H1 (cell line): ENCODE measurements around the gene FRZB. TPM values are rescaled to one million over a fixed set of nuclear protein-coding genes. Genes with fewer than 3 reads are reported as not detected.

ENCODE experiments used
- CTCF ChIA-PET: fragments of 300-600 bp; sonication (Branson Sonifier 250); formaldehyde crosslinking; loops from one replicate; lab custom pipeline; 2021; ENCODE audit not compliant: partially characterized antibody; lab: Charles Lee
- POLR2A ChIA-PET: fragments of 300-600 bp; sonication (Branson Sonifier 250); formaldehyde crosslinking; loops from one replicate; lab custom pipeline; 2021; ENCODE audit warnings: inconsistent platforms; ENCODE audit not compliant: partially characterized antibody; lab: Charles Lee
- DNase-seq, 2 experiments: peaks; one replicate each; pipeline versions ENCODE4 v3.0.0 to v3.0.0-alpha.2; 2010 to 2022; ENCODE audit warnings: low spot score in 2 of 2, low read depth in 1 of 2, mixed read lengths in 1 of 2
- FAIRE-seq: peaks from 2 replicates; lab custom pipeline; 2011; peaks lifted over from hg19 to GRCh38; lab: Jason Lieb, UNC
- H2AFZ ChIP-seq: 2 replicates; pipeline ENCODE4 v1.8.1; 2012; ENCODE audit warnings: low read length, inconsistent platforms
- H2AK5ac ChIP-seq: 2 replicates; pipeline ENCODE4 v1.6.1; 2013; ENCODE audit warnings: low read depth, low read length
- H2BK120ac ChIP-seq: replicated peaks from 2 replicates; pipeline ENCODE3; 2013; ENCODE audit warnings: low read depth, low read length, inconsistent platforms
- H2BK12ac ChIP-seq: 2 replicates; pipeline ENCODE4 v1.6.1; 2013; ENCODE audit warnings: low read depth, low read length
- H2BK15ac ChIP-seq: 2 replicates; pipeline ENCODE4 v1.6.1; 2013; ENCODE audit warnings: low read length
- H2BK20ac ChIP-seq: 2 replicates; pipeline ENCODE4 v1.6.1; 2013; ENCODE audit warnings: low read length
- H2BK5ac ChIP-seq: 2 replicates; pipeline ENCODE4 v1.6.1; 2013; ENCODE audit warnings: low read depth, low read length
- H3K14ac ChIP-seq: 2 replicates; pipeline ENCODE4 v1.6.1; 2013; ENCODE audit warnings: inconsistent platforms; ENCODE audit not compliant: insufficient read length
- H3K18ac ChIP-seq: 2 replicates; pipeline ENCODE4 v1.6.1; 2013; ENCODE audit warnings: low read length; ENCODE audit errors: extremely low read depth
- H3K23ac ChIP-seq: 2 replicates; pipeline ENCODE4 v1.6.1; 2013; ENCODE audit warnings: inconsistent platforms; ENCODE audit not compliant: insufficient read length
- H3K23me2 ChIP-seq: 2 replicates; pipeline ENCODE4 v1.6.1; 2013; ENCODE audit warnings: low read depth, low read length
- H3K27ac ChIP-seq: 2 replicates; pipeline ENCODE4 v1.6.1; 2011; ENCODE audit warnings: low read depth, low read length, inconsistent platforms
- H3K27me3 ChIP-seq, 4 experiments: replicated peaks in 1 of 4; 1 replicate in 1 of 4; 2 replicates in 3 of 4; pipeline versions ENCODE4 v1.6.1 to v1.8.1; 2011 to 2013; ENCODE audit warnings: low read length in 3 of 4, mild to moderate bottlenecking in 3 of 4, inconsistent platforms in 2 of 4, mixed read lengths in 2 of 4, moderate library complexity in 1 of 4; ENCODE audit not compliant: control insufficient read depth in 3 of 4, insufficient read depth in 3 of 4; ENCODE audit errors: extremely low read depth in 1 of 4
- H3K36me3 ChIP-seq, 4 experiments: 2 replicates each; pipeline versions ENCODE4 v1.6.1 to v1.8.1; 2011 to 2013; ENCODE audit warnings: mild to moderate bottlenecking in 4 of 4, low read length in 3 of 4, moderate library complexity in 2 of 4, control low read depth in 1 of 4, inconsistent platforms in 1 of 4; ENCODE audit not compliant: insufficient read depth in 4 of 4, control insufficient read depth in 2 of 4
- H3K4ac ChIP-seq: replicated peaks from 2 replicates; pipeline ENCODE3; 2013; ENCODE audit warnings: low read length, low read depth, mixed read lengths, inconsistent platforms; ENCODE audit not compliant: insufficient read length
- H3K4me1 ChIP-seq, 4 experiments: replicated peaks in 1 of 4; 1 replicate in 1 of 4; 2 replicates in 3 of 4; pipeline versions ENCODE4 v1.6.1 to v1.8.1; 2011 to 2013; ENCODE audit warnings: low read length in 3 of 4, inconsistent platforms in 2 of 4, mixed read lengths in 1 of 4; ENCODE audit not compliant: insufficient read depth in 4 of 4, control insufficient read depth in 3 of 4
- H3K4me2 ChIP-seq, 2 experiments: 2 replicates each; pipeline versions ENCODE4 v1.6.1 to v1.8.1; 2011 to 2013; ENCODE audit warnings: low read depth in 2 of 2, low read length in 2 of 2, control low read depth in 1 of 2, inconsistent platforms in 1 of 2, mild to moderate bottlenecking in 1 of 2; ENCODE audit not compliant: insufficient read depth in 1 of 2
- H3K4me3 ChIP-seq, 4 experiments: fragments of 200-600, 300-600 bp in 1 of 4; sonication (generic), shearing (Covaris generic), sonication (Bioruptor Twin) in 1 of 4; 2 replicates each; pipeline versions ENCODE4 v1.5.1 to v1.8.1; 2011 to 2016; ENCODE audit warnings: low read length in 4 of 4, low read depth in 3 of 4, control low read depth in 2 of 4, inconsistent platforms in 2 of 4, mild to moderate bottlenecking in 2 of 4, mixed read lengths in 1 of 4, moderate library complexity in 1 of 4; ENCODE audit not compliant: insufficient read depth in 2 of 4; ENCODE audit errors: extremely low read depth in 1 of 4
- H3K56ac ChIP-seq: replicated peaks from 2 replicates; pipeline ENCODE3; 2013; ENCODE audit warnings: low read depth, mild to moderate bottlenecking, mixed read lengths, low read length, inconsistent platforms; ENCODE audit not compliant: insufficient read length
- H3K79me1 ChIP-seq: 2 replicates; pipeline ENCODE4 v1.6.1; 2013; ENCODE audit warnings: low read depth, low read length, control low read depth
- H3K79me2 ChIP-seq, 2 experiments: 2 replicates each; pipeline versions ENCODE4 v1.6.1 to v1.8.1; 2012 to 2013; ENCODE audit warnings: low read length in 2 of 2, mild to moderate bottlenecking in 2 of 2, inconsistent platforms in 1 of 2; ENCODE audit not compliant: insufficient read depth in 2 of 2, control insufficient read depth in 1 of 2
- H3K9ac ChIP-seq, 4 experiments: replicated peaks in 1 of 4; 1 replicate in 1 of 4; 2 replicates in 3 of 4; pipeline versions ENCODE4 v1.6.1 to v1.8.1; 2011 to 2013; ENCODE audit warnings: low read depth in 3 of 4, low read length in 3 of 4, control low read depth in 2 of 4, mild to moderate bottlenecking in 2 of 4, moderate library complexity in 2 of 4, inconsistent platforms in 1 of 4; ENCODE audit errors: extremely low read depth in 1 of 4
- H3K9me3 ChIP-seq, 2 experiments: 2 replicates each; pipeline versions ENCODE4 v1.6.1 to v1.8.1; 2012 to 2013; ENCODE audit warnings: mild to moderate bottlenecking in 2 of 2, moderate library complexity in 2 of 2, control low read depth in 1 of 2, inconsistent platforms in 1 of 2, low read depth in 1 of 2, low read length in 1 of 2, mixed read lengths in 1 of 2; ENCODE audit not compliant: insufficient read depth in 2 of 2
- H4K20me1 ChIP-seq, 2 experiments: replicated peaks in 1 of 2; 2 replicates each; pipeline versions ENCODE3 to v1.8.1; 2011 to 2013; ENCODE audit warnings: inconsistent platforms in 2 of 2, low read length in 2 of 2, mild to moderate bottlenecking in 1 of 2; ENCODE audit not compliant: insufficient read depth in 2 of 2, control insufficient read depth in 1 of 2
- H4K5ac ChIP-seq: 2 replicates; pipeline ENCODE4 v1.6.1; 2013; ENCODE audit warnings: low read length, low read depth, mixed read lengths, inconsistent platforms; ENCODE audit not compliant: insufficient read length
- H4K8ac ChIP-seq: 2 replicates; pipeline ENCODE4 v1.8.0; 2013; ENCODE audit warnings: mild to moderate bottlenecking, moderate library complexity, low read length, inconsistent platforms; ENCODE audit not compliant: insufficient read depth; ENCODE audit errors: extremely low read depth
- H4K91ac ChIP-seq: replicated peaks from 2 replicates; pipeline ENCODE3; 2013; ENCODE audit warnings: low read length, mixed read lengths, inconsistent platforms; ENCODE audit not compliant: insufficient read length
- HDAC2 ChIP-seq, 2 experiments: fragments of 300-600 bp in 1 of 2; sonication (generic) in 1 of 2; IDR thresholded peaks; 2 replicates each; pipeline ENCODE4 v1.6.1; 2011 to 2012; ENCODE audit warnings: low read depth in 2 of 2, low read length in 2 of 2, mild to moderate bottlenecking in 2 of 2, moderate library complexity in 2 of 2, borderline replicate concordance in 1 of 2, inconsistent platforms in 1 of 2
- KDM5A ChIP-seq: fragments of 200-600 bp; IDR thresholded peaks from 2 replicates; pipeline ENCODE4 v1.7.1; 2012; ENCODE audit warnings: mild to moderate bottlenecking, low read length, inconsistent platforms, mixed read lengths
- POLR2A ChIP-seq, 2 experiments: IDR thresholded peaks; 1 replicate in 1 of 2; 2 replicates in 1 of 2; pipeline ENCODE4 v1.6.1; 2011; ENCODE audit warnings: low read depth in 2 of 2, low read length in 2 of 2, mild to moderate bottlenecking in 2 of 2; ENCODE audit errors: control extremely low read depth in 1 of 2
- SP2 ChIP-seq: IDR thresholded peaks from 2 replicates; pipeline ENCODE4 v1.6.1; 2012; ENCODE audit warnings: mild to moderate bottlenecking, low read length, inconsistent platforms
- SRF ChIP-seq: IDR thresholded peaks from 2 replicates; pipeline ENCODE4 v1.6.1; 2011; ENCODE audit warnings: mild to moderate bottlenecking, low read depth, low read length, moderate library complexity
- WGBS, 2 experiments: shearing (Covaris generic) in 1 of 2; methylation state at CpG; one replicate each; pipeline versions ENCODE4 v1.1.6 to v1.1.7; 2013 to 2015; ENCODE audit warnings: low lambda C conversion rate in 2 of 2, mixed read lengths in 2 of 2, inconsistent platforms in 1 of 2, low coverage in 1 of 2, missing lambda C conversion rate in 1 of 2; ENCODE audit not compliant: insufficient replicate concordance in 2 of 2, insufficient coverage in 1 of 2, insufficient read length in 1 of 2; ENCODE audit errors: extremely low coverage in 1 of 2, missing lambda C conversion rate in 1 of 2; 5-methylcytosine and 5-hydroxymethylcytosine counted together
- polyA plus RNA-seq, 7 experiments: library from polyadenylated mRNA; depleted of rRNA in 3 of 7; stranded (reverse) in 5 of 7; unstranded in 2 of 7; fragments of >200 nt in 5 of 7; fragments of 200-250 nt in 2 of 7; gene quantifications; 1 replicate in 5 of 7; 2 replicates in 1 of 7; 4 replicates in 1 of 7; pipeline versions ENCODE4 v1.2.1 to v1.2.3, GENCODE V29; 2011 to 2013; ENCODE audit warnings: missing spikeins in 2 of 7, mixed read lengths in 2 of 7
- total RNA-seq: library from RNA; stranded (reverse); fragmentation: NEBNext Ultra II Directional; extraction: Animal tissue kit (Norgen Biotek cat#: 25700); gene quantifications from 2 replicates; pipeline ENCODE4 v1.2.1, GENCODE V29; 2021
- TF ChIP-seq, protein P1 (sequence below): IDR thresholded peaks from 2 replicates; pipeline ENCODE4 v1.6.1; 2012; ENCODE audit warnings: inconsistent platforms

FRZB gene
- total and polyA plus RNA-seq, 2 of the 8 experiments (the other 6 are each of a cell fraction or from before 2014, with no cell fraction given): 4.4 to 4.6 TPM

DNA sequence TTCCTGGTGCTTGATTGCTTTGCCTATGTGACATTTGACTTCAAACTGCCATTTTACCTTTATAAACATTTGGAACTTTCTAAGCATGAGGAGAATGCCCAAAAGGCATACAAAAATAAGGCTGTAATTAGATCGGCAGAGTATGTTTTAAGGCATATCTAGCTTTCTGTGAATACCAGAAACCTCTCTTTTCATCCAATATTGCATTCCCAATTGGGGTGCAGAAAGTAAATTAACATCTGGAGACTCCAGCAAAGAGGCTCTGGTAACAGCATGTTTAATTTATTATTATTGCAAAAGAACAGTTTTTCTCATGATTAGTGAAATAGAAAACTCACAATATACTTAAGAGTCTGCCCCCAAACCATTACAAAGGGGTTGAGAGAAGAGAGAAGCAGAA, 32.1 kb downstream of the FRZB start:
- Histone ChIP-seq H2AFZ (no peak overlapping the region), H3K9ac (no peak overlapping the region), H4K91ac (no peak overlapping the region), H2BK120ac (no peak overlapping the region), H4K5ac (no peak overlapping the region), H2BK20ac (no peak overlapping the region), H3K18ac (no peak overlapping the region), H3K14ac (no peak overlapping the region), H3K56ac (no peak overlapping the region), H3K23ac (no peak overlapping the region), H3K27me3 (no peaks in the 10 kb centered on the region), H3K4me1 (peaks cover 0 to 4% (median 0%) of the 10 kb centered on the region in 4 experiments; a peak in 4 of 7 replicates), H3K79me2 (no peaks in the 10 kb centered on the region), H3K23me2 (no peaks in the 10 kb centered on the region), H3K4ac (no peak overlapping the region), H4K20me1 (no peaks in the 10 kb centered on the region), H3K9me3 (no peaks in the 10 kb centered on the region), H2BK5ac (no peak overlapping the region), H3K4me3 (no peak overlapping the region), H3K36me3 (no peaks in the 10 kb centered on the region; a peak in 1 of 8 replicates), H2BK15ac (no peak overlapping the region), H2AK5ac (no peak overlapping the region), H3K79me1 (no peaks in the 10 kb centered on the region), H3K27ac (no peak overlapping the region), H3K4me2 (no peak overlapping the region), H2BK12ac (no peak overlapping the region), H4K8ac (no peak overlapping the region)
- DNase-seq (no peak), FAIRE-seq (no peak)
- TF ChIP-seq KDM5A (no peak), HDAC2 (IDR thresholded peaks at IDR 0.05; ENCODE audit: borderline replicate concordance in 1 of 2, low read depth in 2 of 2, low read length in 2 of 2) (no peak), SRF (no peak), POLR2A (IDR thresholded peaks at IDR 0.05; ENCODE audit: control extremely low read depth in 1 of 2, low read depth in 2 of 2, low read length in 2 of 2) (no peak), SP2 (no peak)
- TF ChIP-seq, protein P1, sequence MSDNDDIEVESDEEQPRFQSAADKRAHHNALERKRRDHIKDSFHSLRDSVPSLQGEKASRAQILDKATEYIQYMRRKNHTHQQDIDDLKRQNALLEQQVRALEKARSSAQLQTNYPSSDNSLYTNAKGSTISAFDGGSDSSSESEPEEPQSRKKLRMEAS: no peak
- ChIA-PET CTCF (interaction anchor here (1.8 kb wide), 1 partner anchor 66 kb away, joined by 4 read pairs; no protein-coding TSS in a partner anchor), POLR2A (no interaction called here)
- WGBS, 2 experiments: 93% methylated on average over 1 of the region's 1 CpG; no CpG with 5 or more reads in 1 of the 2 experiments
